Muscle layer of duodenum (tissue), 2 donors: ENCODE data around the gene GRM7.

ENCODE experiments used
- H3K27ac ChIP-seq: one replicate; pipeline ENCODE4 v1.7.0; 2013; ENCODE audit warnings: mild to moderate bottlenecking, low read length
- H3K27me3 ChIP-seq: one replicate; pipeline ENCODE4 v1.7.0; 2013; ENCODE audit warnings: low read depth, mild to moderate bottlenecking, control low read depth, low read length
- H3K36me3 ChIP-seq, 2 donors: one replicate each; pipeline ENCODE4 v1.7.0; 2013; ENCODE audit warnings: low read length in 2 of 2, control low read depth in 1 of 2, mild to moderate bottlenecking in 1 of 2; ENCODE audit not compliant: insufficient read depth in 2 of 2, control insufficient read depth in 1 of 2
- H3K4me1 ChIP-seq, 2 donors: one replicate each; pipeline ENCODE4 v1.7.0; 2013; ENCODE audit warnings: low read length in 2 of 2, mild to moderate bottlenecking in 2 of 2, control low read depth in 1 of 2, moderate library complexity in 1 of 2; ENCODE audit not compliant: insufficient read depth in 2 of 2, control insufficient read depth in 1 of 2
- H3K4me3 ChIP-seq, 2 donors: one replicate each; pipeline ENCODE4 v1.7.0; 2013; ENCODE audit warnings: low read length in 2 of 2, low read depth in 1 of 2, mild to moderate bottlenecking in 1 of 2
- H3K9me3 ChIP-seq, 2 donors: one replicate each; pipeline ENCODE4 v1.7.0; 2013; ENCODE audit warnings: low read length in 2 of 2, control low read depth in 1 of 2, mild to moderate bottlenecking in 1 of 2; ENCODE audit not compliant: control insufficient read depth in 1 of 2
- donor health status: healthy.

The GRM7 gene

GRCh38 chr3:7657214-7658112 lies 796.5 kb downstream of the GRM7 start:
- Histone ChIP-seq H3K36me3 (no peaks in the 10 kb centered on the region), H3K27me3 (no peaks in the 10 kb centered on the region), H3K27ac (no peak overlapping the region), H3K4me1 (no peaks in the 10 kb centered on the region), H3K4me3 (no peak overlapping the region), H3K9me3 (no peaks in the 10 kb centered on the region)

DNA sequence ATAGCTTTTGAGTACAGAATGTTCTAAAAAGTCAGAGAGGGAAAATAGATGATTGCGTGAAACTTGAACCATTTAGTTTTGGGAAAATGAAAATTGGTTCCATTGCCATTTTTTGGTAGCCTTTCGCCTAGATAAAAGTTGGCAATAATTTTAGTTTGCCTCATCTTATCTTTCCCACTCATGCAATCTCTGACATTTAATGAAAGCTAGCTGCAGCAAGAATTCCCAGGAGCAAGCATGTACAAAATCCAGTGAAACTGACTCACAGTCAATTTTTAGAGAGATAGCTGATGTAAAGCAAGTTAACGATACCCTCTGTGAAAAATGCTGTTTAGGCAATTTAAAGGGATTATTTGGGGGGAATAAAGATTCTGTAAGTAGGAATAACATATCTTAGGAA lies 797.4 kb downstream of the GRM7 start:
- Histone ChIP-seq H3K36me3 (no peaks in the 10 kb centered on the region), H3K27ac (no peak overlapping the region), H3K4me3 (no peak overlapping the region), H3K27me3 (no peaks in the 10 kb centered on the region), H3K9me3 (no peaks in the 10 kb centered on the region), H3K4me1 (no peaks in the 10 kb centered on the region)

- H3K4me3 ChIP-seq, result no peak overlapping the region
- H3K27me3 ChIP-seq, result no peaks in the 10 kb centered on the region
- no peaks in the 10 kb centered on the region for H3K36me3 ChIP-seq
- no peaks in the 10 kb centered on the region for H3K9me3 ChIP-seq
- H3K4me1 ChIP-seq, result no peaks in the 10 kb centered on the region
- no peak overlapping the region for H3K27ac ChIP-seq
Measured at GRCh38 chr3:7659079-7659478, 798.2 kb downstream of the GRM7 start.

DNA sequence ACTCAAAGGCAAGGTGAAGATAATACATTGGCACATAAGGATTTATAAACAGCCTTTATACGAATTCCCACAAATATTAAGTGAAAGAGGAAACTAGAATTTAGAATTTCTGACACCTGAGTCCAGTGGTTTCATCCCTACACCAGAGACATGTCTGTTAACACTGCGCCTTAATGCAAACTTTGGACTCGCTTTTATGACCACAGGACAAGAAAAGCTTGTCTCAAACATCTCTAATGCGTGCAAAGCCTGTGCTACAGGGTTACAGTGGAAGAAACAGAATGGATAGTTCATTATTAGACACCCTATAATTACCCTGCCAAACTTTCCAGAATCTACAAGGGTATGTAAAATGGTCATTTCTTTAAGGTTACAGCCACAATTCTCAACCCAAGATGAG lies 802.9 kb downstream of the GRM7 start:
- H3K27ac ChIP-seq, result no peak overlapping the region
- H3K36me3 ChIP-seq, result no peaks in the 10 kb centered on the region
- no peaks in the 10 kb centered on the region for H3K9me3 ChIP-seq
- H3K4me1 ChIP-seq, result no peaks in the 10 kb centered on the region
- no peaks in the 10 kb centered on the region for H3K27me3 ChIP-seq
- no peak overlapping the region for H3K4me3 ChIP-seq

GRCh38 chr3:7667774-7668173 lies 806.9 kb downstream of the GRM7 start:
- Histone ChIP-seq H3K36me3 (no peaks in the 10 kb centered on the region), H3K4me3 (no peak overlapping the region), H3K9me3 (no peaks in the 10 kb centered on the region), H3K4me1 (no peaks in the 10 kb centered on the region), H3K27ac (no peak overlapping the region), H3K27me3 (no peaks in the 10 kb centered on the region)

GRCh38 chr3:7669641-7670040 lies 808.7 kb downstream of the GRM7 start:
- no peaks in the 10 kb centered on the region for H3K9me3 ChIP-seq
- no peak overlapping the region for H3K4me3 ChIP-seq
- no peaks in the 10 kb centered on the region for H3K36me3 ChIP-seq
- H3K27me3 ChIP-seq, result no peaks in the 10 kb centered on the region
- H3K4me1 ChIP-seq, result no peaks in the 10 kb centered on the region
- H3K27ac ChIP-seq, result no peak overlapping the region

GRCh38 chr3:7678521-7678920 lies 817.6 kb downstream of the GRM7 start:
- Histone ChIP-seq H3K27me3 (no peaks in the 10 kb centered on the region), H3K9me3 (peaks cover 0 to 3% of the 10 kb centered on the region in 2 donors), H3K4me1 (peaks cover 0 to 6% of the 10 kb centered on the region in 2 donors), H3K27ac (no peak overlapping the region), H3K36me3 (no peaks in the 10 kb centered on the region), H3K4me3 (no peak overlapping the region)

DNA sequence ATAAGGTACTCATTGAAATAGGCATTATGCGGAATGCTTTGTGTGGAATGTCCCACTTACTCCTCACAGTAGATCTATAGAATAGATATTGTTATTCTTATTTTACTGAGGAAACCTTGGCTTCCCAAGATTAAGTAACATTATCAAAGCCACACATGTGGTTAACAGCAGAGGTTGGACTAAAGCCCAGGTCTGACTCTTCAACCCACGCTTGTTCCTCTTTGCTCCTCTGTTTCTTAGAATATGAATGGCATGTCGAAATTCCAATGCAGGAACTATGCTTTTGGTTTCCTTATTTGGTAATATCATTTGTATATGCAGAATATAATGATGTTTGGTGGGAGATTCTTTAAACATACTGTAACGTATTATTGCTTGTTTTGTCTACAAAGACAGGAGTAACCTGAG lies 821.9 kb downstream of the GRM7 start:
- H3K27me3 ChIP-seq, result no peaks in the 10 kb centered on the region
- no peaks in the 10 kb centered on the region for H3K36me3 ChIP-seq
- H3K4me3 ChIP-seq, result no peak overlapping the region
- H3K4me1 ChIP-seq, result peaks cover 0 to 6% of the 10 kb centered on the region in 2 donors
- H3K27ac ChIP-seq, result no peak overlapping the region
- peaks cover 0 to 5% of the 10 kb centered on the region in 2 donors for H3K9me3 ChIP-seq

DNA sequence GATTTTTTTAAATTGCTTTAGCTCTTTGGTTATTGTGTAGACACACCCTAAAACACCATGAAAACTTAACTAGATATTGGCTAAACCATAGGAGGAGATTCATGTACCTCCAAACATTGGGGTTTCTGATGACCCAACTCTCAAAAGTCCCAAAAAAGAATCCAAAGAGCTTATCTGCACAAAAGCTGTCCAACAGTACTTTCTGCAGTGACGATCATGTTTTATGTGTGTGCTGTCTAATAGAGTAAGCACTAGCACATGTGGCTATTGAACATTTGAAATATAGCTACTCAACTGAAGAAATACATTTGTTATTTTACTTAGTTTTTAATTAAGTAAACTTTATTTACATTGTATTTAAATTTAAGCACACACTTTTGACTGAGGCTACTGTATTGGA lies 822.5 kb downstream of the GRM7 start:
- Histone ChIP-seq H3K4me1 (peaks cover 0 to 6% of the 10 kb centered on the region in 2 donors), H3K27ac (no peak overlapping the region), H3K36me3 (no peaks in the 10 kb centered on the region), H3K27me3 (no peaks in the 10 kb centered on the region), H3K4me3 (no peak overlapping the region), H3K9me3 (peaks cover 0 to 5% of the 10 kb centered on the region in 2 donors)

DNA sequence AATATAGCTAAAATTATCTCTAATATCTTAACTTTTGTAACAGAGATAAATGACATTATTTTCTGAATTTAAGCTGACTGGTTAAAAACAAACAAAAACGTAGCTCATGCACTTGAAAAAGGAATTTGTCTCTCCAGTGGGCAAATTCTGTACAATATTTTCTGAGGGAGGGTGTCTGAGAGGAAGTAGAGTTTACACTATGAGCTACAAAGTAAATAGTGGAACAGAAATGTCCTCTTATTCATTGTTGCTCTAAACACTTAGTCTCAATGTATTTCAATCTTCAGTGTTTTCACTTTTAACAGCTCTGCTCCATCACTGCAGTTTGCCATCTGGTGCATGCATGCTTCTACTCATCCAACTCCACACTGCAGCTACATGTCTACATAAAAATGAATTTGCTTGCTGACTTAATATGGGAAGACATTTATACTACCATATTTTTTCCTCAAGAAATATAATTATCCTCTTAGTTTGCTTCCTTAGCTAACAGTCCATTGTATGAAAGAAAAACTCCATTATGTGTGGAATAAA lies 823.3 kb downstream of the GRM7 start:
- H3K4me1 ChIP-seq, result peaks cover 0 to 6% of the 10 kb centered on the region in 2 donors
- H3K27me3 ChIP-seq, result no peaks in the 10 kb centered on the region
- peaks cover 0 to 5% of the 10 kb centered on the region in 2 donors for H3K9me3 ChIP-seq
- no peak overlapping the region for H3K27ac ChIP-seq
- no peak overlapping the region for H3K4me3 ChIP-seq
- no peaks in the 10 kb centered on the region for H3K36me3 ChIP-seq

GRCh38 chr3:7687428-7688147 lies 826.7 kb downstream of the GRM7 start:
- peaks cover 0 to 5% of the 10 kb centered on the region in 2 donors for H3K4me1 ChIP-seq
- no peaks in the 10 kb centered on the region for H3K36me3 ChIP-seq
- no peak overlapping the region for H3K4me3 ChIP-seq
- no peak overlapping the region for H3K27ac ChIP-seq
- no peaks in the 10 kb centered on the region for H3K27me3 ChIP-seq
- peaks cover 0 to 5% of the 10 kb centered on the region in 2 donors for H3K9me3 ChIP-seq
